H9 (cell line): ENCODE results near the gene LASP1. TPM values are rescaled to one million over a fixed set of nuclear protein-coding genes. Genes with fewer than 3 reads are reported as not detected.

Experiments used
- DNase-seq: peaks from one replicate; pipeline ENCODE4 v3.0.0-alpha.2; 2017
- H2AFZ ChIP-seq: one replicate; pipeline ENCODE4 v1.6.1; 2013; ENCODE audit warnings: mild to moderate bottlenecking, low read length, control low read depth, moderate library complexity
- H2AK5ac ChIP-seq: 2 replicates; pipeline ENCODE4 v1.6.1; 2013; ENCODE audit warnings: low read length, control low read depth, mixed read lengths; ENCODE audit not compliant: insufficient read length
- H2BK120ac ChIP-seq: one replicate; pipeline ENCODE4 v1.6.1; 2013; ENCODE audit warnings: low read depth, mild to moderate bottlenecking, low read length, control low read depth, inconsistent platforms; ENCODE audit not compliant: poor library complexity, severe bottlenecking
- H2BK12ac ChIP-seq: 2 replicates; pipeline ENCODE4 v1.6.1; 2013; ENCODE audit warnings: low read length, control low read depth, mixed read lengths, low read depth; ENCODE audit not compliant: insufficient read length
- H2BK15ac ChIP-seq: 2 replicates; pipeline ENCODE4 v1.6.1; 2013; ENCODE audit warnings: low read depth, low read length, control low read depth
- H2BK20ac ChIP-seq: one replicate; pipeline ENCODE4 v1.6.1; 2013; ENCODE audit warnings: low read depth, mild to moderate bottlenecking, low read length, control low read depth, inconsistent platforms; ENCODE audit not compliant: poor library complexity, severe bottlenecking
- H2BK5ac ChIP-seq: 2 replicates; pipeline ENCODE4 v1.6.1; 2013; ENCODE audit warnings: low read length, control low read depth, mixed read lengths; ENCODE audit not compliant: insufficient read length
- H3K14ac ChIP-seq: 2 replicates; pipeline ENCODE4 v1.6.1; 2013; ENCODE audit warnings: low read length, control low read depth; ENCODE audit not compliant: insufficient read depth
- H3K18ac ChIP-seq: 2 replicates; pipeline ENCODE4 v1.6.1; 2013; ENCODE audit warnings: low read depth, mild to moderate bottlenecking, mixed read lengths, low read length, control low read depth; ENCODE audit not compliant: insufficient read length
- H3K23ac ChIP-seq: 2 replicates; pipeline ENCODE4 v1.6.1; 2013; ENCODE audit warnings: low read length, control low read depth, mixed read lengths, low read depth; ENCODE audit not compliant: insufficient read length
- H3K23me2 ChIP-seq: 2 replicates; pipeline ENCODE4 v1.6.1; 2013; ENCODE audit warnings: low read depth, mild to moderate bottlenecking, mixed read lengths, low read length, control low read depth; ENCODE audit not compliant: insufficient read length, poor library complexity, severe bottlenecking
- H3K27ac ChIP-seq: 2 replicates; pipeline ENCODE4 v1.5.1; 2013; ENCODE audit warnings: low read length, control low read depth, mixed read lengths, low read depth; ENCODE audit not compliant: insufficient read length
- H3K27me3 ChIP-seq: 2 replicates; pipeline ENCODE4 v1.6.1; 2013; ENCODE audit warnings: low read length, control low read depth, inconsistent platforms; ENCODE audit not compliant: insufficient read depth
- H3K4ac ChIP-seq: 2 replicates; pipeline ENCODE4 v1.6.1; 2013; ENCODE audit warnings: low read depth, mild to moderate bottlenecking, control low read depth, inconsistent platforms, low read length, moderate library complexity
- H3K4me1 ChIP-seq: 2 replicates; pipeline ENCODE4 v1.6.1; 2013; ENCODE audit warnings: low read length, control low read depth, inconsistent platforms; ENCODE audit not compliant: insufficient read depth
- H3K4me2 ChIP-seq: 2 replicates; pipeline ENCODE4 v1.6.1; 2013; ENCODE audit warnings: low read length, control low read depth, mixed read lengths; ENCODE audit not compliant: insufficient read length, insufficient read depth
- H3K56ac ChIP-seq: 2 replicates; pipeline ENCODE4 v1.6.1; 2013; ENCODE audit warnings: low read depth, mild to moderate bottlenecking, mixed read lengths, low read length, control low read depth; ENCODE audit not compliant: insufficient read length
- H3K79me1 ChIP-seq: 2 replicates; pipeline ENCODE4 v1.6.1; 2013; ENCODE audit warnings: low read depth, mild to moderate bottlenecking, moderate library complexity, low read length, control low read depth, inconsistent platforms; ENCODE audit not compliant: insufficient read depth, poor library complexity, severe bottlenecking
- H3K79me2 ChIP-seq: 2 replicates; pipeline ENCODE4 v1.6.1; 2013; ENCODE audit warnings: low read length, control low read depth, inconsistent platforms; ENCODE audit not compliant: insufficient read depth
- H3K9ac ChIP-seq: 2 replicates; pipeline ENCODE4 v1.6.1; 2013; ENCODE audit warnings: low read length, control low read depth, mixed read lengths; ENCODE audit not compliant: insufficient read length; ENCODE audit errors: extremely low read depth
- H3K9me3 ChIP-seq: one replicate; pipeline ENCODE4 v1.6.1; 2013; ENCODE audit warnings: low read depth, low read length, inconsistent platforms; ENCODE audit not compliant: control insufficient read depth
- H3T11ph ChIP-seq: one replicate; pipeline ENCODE4 v1.6.1; 2013; ENCODE audit warnings: mild to moderate bottlenecking, low read length, control low read depth, inconsistent platforms
- H4K20me1 ChIP-seq: one replicate; pipeline ENCODE4 v1.6.1; 2013; ENCODE audit not compliant: control insufficient read depth, insufficient read length, insufficient read depth
- H4K5ac ChIP-seq: 2 replicates; pipeline ENCODE4 v1.6.1; 2013; ENCODE audit warnings: low read depth, mild to moderate bottlenecking, mixed read lengths, low read length, control low read depth; ENCODE audit not compliant: insufficient read length
- H4K8ac ChIP-seq: replicated peaks from 2 replicates; pipeline ENCODE4 v1.6.1; 2013; ENCODE audit warnings: low read length, control low read depth, mixed read lengths, low read depth; ENCODE audit not compliant: insufficient read length
- H4K91ac ChIP-seq: 2 replicates; pipeline ENCODE4 v1.6.1; 2013; ENCODE audit warnings: low read depth, mild to moderate bottlenecking, moderate library complexity, mixed read lengths, low read length, control low read depth; ENCODE audit not compliant: insufficient read length
- H3K27ac Mint-ChIP-seq, 3 experiments: 2 replicates in 2 of 3; 3 replicates in 1 of 3; pipeline ENCODE4 v1.8.0; 2020 to 2021; ENCODE audit warnings: mixed read lengths in 3 of 3, mild to moderate bottlenecking in 1 of 3, moderate library complexity in 1 of 3
- H3K27me3 Mint-ChIP-seq: 2 replicates; pipeline ENCODE4 v1.8.0; 2021; ENCODE audit warnings: low read depth, mild to moderate bottlenecking, moderate library complexity, mixed read lengths
- H3K36me3 Mint-ChIP-seq, 3 experiments: 2 replicates in 2 of 3; 3 replicates in 1 of 3; pipeline ENCODE4 v1.8.0; 2020 to 2021; ENCODE audit warnings: low read depth in 3 of 3, mixed read lengths in 3 of 3; ENCODE audit not compliant: insufficient read depth in 1 of 3
- H3K4me1 Mint-ChIP-seq, 2 experiments: 2 replicates each; pipeline ENCODE4 v1.8.0; 2020; ENCODE audit warnings: mixed read lengths in 2 of 2
- H3K4me3 Mint-ChIP-seq, 2 experiments: 2 replicates in 1 of 2; 3 replicates in 1 of 2; pipeline ENCODE4 v1.8.0; 2020 to 2021; ENCODE audit warnings: mild to moderate bottlenecking in 2 of 2, mixed read lengths in 2 of 2, moderate library complexity in 1 of 2
- H3K9me3 Mint-ChIP-seq, 2 experiments: 2 replicates in 1 of 2; 3 replicates in 1 of 2; pipeline ENCODE4 v1.8.0; 2020; ENCODE audit warnings: mild to moderate bottlenecking in 2 of 2, mixed read lengths in 2 of 2, moderate library complexity in 1 of 2
- WGBS: extraction: QIAGEN DNeasy Blood & Tissue Kit; methylation state at CpG from one replicate; pipeline ENCODE4 v1.1.7; 2013; ENCODE audit warnings: missing lambda C conversion rate, low lambda C conversion rate, mixed read lengths; ENCODE audit not compliant: insufficient read length; ENCODE audit errors: extremely low coverage; 5-methylcytosine and 5-hydroxymethylcytosine counted together
- total RNA-seq: library from RNA; stranded (reverse); gene quantifications from 2 replicates; pipeline ENCODE4 v1.2.1, GENCODE V29; 2021
- TF ChIP-seq, protein P1 (sequence below): fragments of 200-600 bp; sonication (generic); conservative IDR thresholded peaks from 3 replicates; pipeline ENCODE4 v1.8.0; 2021; ENCODE audit warnings: antibody characterized with exemption, mild to moderate bottlenecking

Gene LASP1
- total RNA-seq, 1 experiment from 2014 or later: 121 TPM

DNA sequence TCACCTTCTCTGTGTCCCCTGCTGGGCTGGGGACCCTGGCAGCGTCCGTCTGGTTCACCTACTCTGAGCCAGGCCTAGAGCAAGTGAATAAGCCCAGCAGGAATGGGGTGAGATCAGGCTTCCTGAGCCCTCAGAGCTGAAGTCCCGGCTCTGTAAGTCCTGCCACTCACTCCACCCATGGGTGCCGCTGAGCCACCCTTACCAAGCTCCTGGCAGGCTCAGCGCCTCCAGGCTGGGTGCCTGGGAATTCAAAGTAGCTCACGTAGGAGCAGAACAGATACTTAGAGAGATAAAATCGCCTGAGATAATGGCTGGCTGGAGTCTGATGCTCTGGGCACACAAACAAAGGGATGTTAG, 45.8 kb downstream of the LASP1 start:
- no peaks in the 10 kb centered on the region for H4K20me1 ChIP-seq
- H3K27ac ChIP-seq: no peak overlapping the region
- no peak overlapping the region for H2BK5ac ChIP-seq
- no peak overlapping the region for H3T11ph ChIP-seq
- H3K4me1 ChIP-seq: no peaks in the 10 kb centered on the region
- no peak overlapping the region for H3K9ac ChIP-seq
- H2BK120ac ChIP-seq: no peak overlapping the region
- no peak overlapping the region for H3K4ac ChIP-seq
- no peak overlapping the region for H3K14ac ChIP-seq
- no peak overlapping the region for H3K4me2 ChIP-seq
- H3K23me2 ChIP-seq: no peaks in the 10 kb centered on the region
- H3K27ac Mint-ChIP-seq: no peak overlapping the region
- no peak overlapping the region for H4K8ac ChIP-seq
- H2BK12ac ChIP-seq: no peak overlapping the region
- no CpG with 5 or more reads among the region's 7 CpGs for WGBS
- H2BK15ac ChIP-seq: no peak overlapping the region
- H3K27me3 ChIP-seq: no peaks in the 10 kb centered on the region
- no peaks in the 10 kb centered on the region for H3K4me1 Mint-ChIP-seq
- peaks cover 21 to 58% (median 48%) of the 10 kb centered on the region in 3 experiments for H3K36me3 Mint-ChIP-seq
- no peaks in the 10 kb centered on the region for H3K9me3 Mint-ChIP-seq
- H4K91ac ChIP-seq: no peak overlapping the region
- H3K4me3 Mint-ChIP-seq: no peak overlapping the region
- H2BK20ac ChIP-seq: no peak overlapping the region
- no peak overlapping the region for H3K56ac ChIP-seq
- no peaks in the 10 kb centered on the region for H3K79me1 ChIP-seq
- no peak overlapping the region for H4K5ac ChIP-seq
- no peak overlapping the region for H2AFZ ChIP-seq
- no peaks in the 10 kb centered on the region for H3K79me2 ChIP-seq
- no peak overlapping the region for H2AK5ac ChIP-seq
- H3K23ac ChIP-seq: no peak overlapping the region
- no peak overlapping the region for H3K18ac ChIP-seq
- no peaks in the 10 kb centered on the region for H3K9me3 ChIP-seq
- H3K27me3 Mint-ChIP-seq: no peaks in the 10 kb centered on the region; the same call in 1 of the 2 replicates
- TF ChIP-seq, protein P1, sequence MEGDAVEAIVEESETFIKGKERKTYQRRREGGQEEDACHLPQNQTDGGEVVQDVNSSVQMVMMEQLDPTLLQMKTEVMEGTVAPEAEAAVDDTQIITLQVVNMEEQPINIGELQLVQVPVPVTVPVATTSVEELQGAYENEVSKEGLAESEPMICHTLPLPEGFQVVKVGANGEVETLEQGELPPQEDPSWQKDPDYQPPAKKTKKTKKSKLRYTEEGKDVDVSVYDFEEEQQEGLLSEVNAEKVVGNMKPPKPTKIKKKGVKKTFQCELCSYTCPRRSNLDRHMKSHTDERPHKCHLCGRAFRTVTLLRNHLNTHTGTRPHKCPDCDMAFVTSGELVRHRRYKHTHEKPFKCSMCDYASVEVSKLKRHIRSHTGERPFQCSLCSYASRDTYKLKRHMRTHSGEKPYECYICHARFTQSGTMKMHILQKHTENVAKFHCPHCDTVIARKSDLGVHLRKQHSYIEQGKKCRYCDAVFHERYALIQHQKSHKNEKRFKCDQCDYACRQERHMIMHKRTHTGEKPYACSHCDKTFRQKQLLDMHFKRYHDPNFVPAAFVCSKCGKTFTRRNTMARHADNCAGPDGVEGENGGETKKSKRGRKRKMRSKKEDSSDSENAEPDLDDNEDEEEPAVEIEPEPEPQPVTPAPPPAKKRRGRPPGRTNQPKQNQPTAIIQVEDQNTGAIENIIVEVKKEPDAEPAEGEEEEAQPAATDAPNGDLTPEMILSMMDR: no peak
- DNase-seq: no peak
